A673 (cell line): ENCODE data around the gene PARVA. TPM values are rescaled to one million over a fixed set of nuclear protein-coding genes. Genes with fewer than 3 reads are reported as not detected.

Experiments
- BruUV-seq: library from RNA; stranded (reverse); fragments of 400-500 nt; replicated peaks from 2 replicates; lab custom pipeline; 2021; lab: Mats Ljungman, UMichigan
- CTCF ChIA-PET: fragments of 300-600 bp; sonication (Branson Sonifier 250); formaldehyde crosslinking; loops from one replicate; lab custom pipeline; 2022; ENCODE audit warnings: antibody characterized with exemption; lab: Charles Lee
- POLR2A ChIA-PET: fragments of 300-600 bp; sonication (Branson Sonifier 250); formaldehyde crosslinking; loops from one replicate; lab custom pipeline; 2022; ENCODE audit warnings: antibody characterized with exemption; ENCODE audit not compliant: low non-redundant PET; lab: Charles Lee
- DNase-seq: peaks from one replicate; pipeline ENCODE4 v3.0.0-alpha.2; 2015; ENCODE audit warnings: low spot score
- H3K27ac ChIP-seq: fragments of 200-600 bp; sonication (generic); 2 replicates; pipeline ENCODE4 v1.5.1; 2016; ENCODE audit warnings: mixed run types, low read depth, mild to moderate bottlenecking, mixed read lengths, antibody characterized with exemption, low read length; ENCODE audit not compliant: poor library complexity, severe bottlenecking
- H3K27me3 ChIP-seq: fragments of 200-600 bp; sonication (generic); replicated peaks from 2 replicates; pipeline ENCODE4 v1.6.1; 2017; ENCODE audit warnings: mixed run types, low read depth, mild to moderate bottlenecking, mixed read lengths, antibody characterized with exemption, low read length; ENCODE audit not compliant: insufficient read depth, poor library complexity
- H3K36me3 ChIP-seq: fragments of 200-600 bp; sonication (generic); 2 replicates; pipeline ENCODE4 v1.6.1; 2016; ENCODE audit warnings: mixed run types, mild to moderate bottlenecking, mixed read lengths, antibody characterized with exemption, low read length; ENCODE audit not compliant: insufficient read depth, poor library complexity, severe bottlenecking
- H3K4me1 ChIP-seq: fragments of 200-600 bp; sonication (generic); 2 replicates; pipeline ENCODE4 v1.6.1; 2017; ENCODE audit warnings: mixed run types, mild to moderate bottlenecking, mixed read lengths, antibody characterized with exemption, low read length; ENCODE audit not compliant: insufficient read depth, poor library complexity, severe bottlenecking
- H3K4me3 ChIP-seq: fragments of 200-600 bp; sonication (generic); 2 replicates; pipeline ENCODE4 v1.5.1; 2016; ENCODE audit warnings: low read depth, mixed run types, mild to moderate bottlenecking, mixed read lengths, low read length; ENCODE audit not compliant: poor library complexity, severe bottlenecking
- H3K9me3 ChIP-seq: fragments of 200-600 bp; sonication (generic); 2 replicates; pipeline ENCODE4 v1.6.1; 2016; ENCODE audit warnings: mixed run types, low read depth, mild to moderate bottlenecking, mixed read lengths, antibody characterized with exemption, low read length; ENCODE audit not compliant: poor library complexity, severe bottlenecking
- CTCF ChIP-seq: fragments of 300-800, 200-600 bp; sonication (generic); conservative IDR thresholded peaks from 2 replicates; pipeline ENCODE4 v1.5.1; 2017; ENCODE audit warnings: low read depth, mild to moderate bottlenecking, antibody characterized with exemption, low read length, moderate library complexity, mixed read lengths
- EZH2 ChIP-seq: fragments of 200-600 bp; sonication (generic); IDR thresholded peaks from 2 replicates; pipeline ENCODE4 v1.6.1; 2017; ENCODE audit warnings: borderline replicate concordance, low read depth, mild to moderate bottlenecking, mixed read lengths, antibody characterized with exemption, low read length; ENCODE audit not compliant: poor library complexity, severe bottlenecking
- intact Hi-C: fragments of 100-400 bp; cut with micrococcal nuclease; formaldehyde crosslinking; loops from one replicate; pipeline ENCODE4 v1.10.0; 2022; ENCODE audit not compliant: unreplicated experiment
- total RNA-seq: library from RNA; stranded (reverse); gene quantifications from 2 replicates; pipeline ENCODE4 v1.2.3, GENCODE V29; 2021

The PARVA gene
- total RNA-seq, 1 experiment from 2014 or later = 15.2 TPM

- H3K9me3 ChIP-seq = no peaks in the 10 kb centered on the region
- no peaks in the 10 kb centered on the region for H3K27me3 ChIP-seq
- DNase-seq = no peak
- POLR2A ChIA-PET = no interaction called here
- H3K27ac ChIP-seq = no peak overlapping the region
- H3K4me1 ChIP-seq = no peaks in the 10 kb centered on the region
- intact Hi-C loops = no loop called here
- no peak overlapping the region for H3K4me3 ChIP-seq
- CTCF ChIA-PET = no interaction called here
- BruUV-seq = no TSS peak
- TF ChIP-seq CTCF (no peak), EZH2 (no peak)
- H3K36me3 ChIP-seq = no peaks in the 10 kb centered on the region
These were observed 167.8 kb downstream of the PARVA start for GRCh38 chr11:12544986-12545775.

GRCh38 chr11:12546122-12546521 is 168.8 kb downstream of the PARVA start:
- Histone ChIP-seq H3K36me3 (no peaks in the 10 kb centered on the region), H3K4me1 (no peaks in the 10 kb centered on the region), H3K4me3 (no peak overlapping the region), H3K27ac (no peak overlapping the region), H3K9me3 (no peaks in the 10 kb centered on the region), H3K27me3 (no peaks in the 10 kb centered on the region)
- BruUV-seq = no TSS peak
- CTCF ChIA-PET = no interaction called here
- no peak for DNase-seq
- TF ChIP-seq CTCF (no peak), EZH2 (no peak)
- intact Hi-C loops = no loop called here
- POLR2A ChIA-PET = no interaction called here

- Histone ChIP-seq H3K9me3 (no peaks in the 10 kb centered on the region), H3K4me3 (no peak overlapping the region), H3K27me3 (no peaks in the 10 kb centered on the region), H3K4me1 (no peaks in the 10 kb centered on the region), H3K27ac (no peak overlapping the region), H3K36me3 (no peaks in the 10 kb centered on the region)
- no peak for DNase-seq
- ChIA-PET POLR2A (no interaction called here), CTCF (no interaction called here)
- no peak for TF ChIP-seq EZH2
- TF ChIP-seq CTCF = no peak
- intact Hi-C loops = no loop called here
- no TSS peak for BruUV-seq
These were observed 169.3 kb downstream of the PARVA start for GRCh38 chr11:12546660-12547059.
